Measurements from ENCODE around the gene RAB27A.

GRCh38 chr15:55266547-55266946, 23.1 kb downstream of the RAB27A start:
- TF ChIP-seq CTCF (IDR thresholded peaks at IDR 0.05) (no peak), ZFX (IDR thresholded peaks at IDR 0.05; ENCODE audit: borderline replicate concordance) (no peak)
